Measurements from ENCODE around the gene ALDOC. TPM values are rescaled to one million over a fixed set of nuclear protein-coding genes. Genes with fewer than 3 reads are reported as not detected.
"Not testable (repeated sequence)": the region's sequence is repeated elsewhere in the genome, so short reads cannot be mapped to it uniquely, and the experiment has no call there.

Gene ALDOC
- total RNA-seq, 1 donor from 2014 or later = 24.8 TPM

- Histone ChIP-seq H3K9me3 (no peaks in the 10 kb centered on the region), H3K4me3 (no peak overlapping the region), H3K36me3 (peaks cover 0 to 3% of the 10 kb centered on the region in 2 donors), H3K27ac (no peak overlapping the region), H3K27me3 (no peaks in the 10 kb centered on the region), H3K4me1 (peaks cover 0 to 4% of the 10 kb centered on the region in 2 donors)
- TF ChIP-seq CTCF (IDR thresholded peaks at IDR 0.05) = no peak
- intact Hi-C loops (cut with DNase I) = no loop called here
- no peak for DNase-seq (ENCODE audit: low spot score in 2 of 2)
These were observed 4.3 kb upstream of the ALDOC start for GRCh38 chr17:28580959-28581358.

GRCh38 chr17:28579526-28579925, 2.8 kb upstream of the ALDOC start:
- no peak for DNase-seq (ENCODE audit: low spot score in 2 of 2)
- Histone ChIP-seq H3K9me3 (no peaks in the 10 kb centered on the region), H3K4me3 (no peak overlapping the region), H3K27me3 (no peaks in the 10 kb centered on the region), H3K27ac (no peak overlapping the region), H3K36me3 (no peaks in the 10 kb centered on the region), H3K4me1 (peaks cover 0 to 5% of the 10 kb centered on the region in 2 donors)
- intact Hi-C loops (cut with DNase I) = no loop called here
- TF ChIP-seq CTCF (IDR thresholded peaks at IDR 0.05) = no peak

- intact Hi-C loops (cut with DNase I) = no loop called here
- Histone ChIP-seq H3K27ac (no peak overlapping the region), H3K9me3 (no peaks in the 10 kb centered on the region), H3K4me1 (peaks cover 0 to 5% of the 10 kb centered on the region in 2 donors), H3K4me3 (no peak overlapping the region), H3K27me3 (no peaks in the 10 kb centered on the region), H3K36me3 (no peaks in the 10 kb centered on the region)
- DNase-seq (ENCODE audit: low spot score in 2 of 2) = no peak
- TF ChIP-seq CTCF (IDR thresholded peaks at IDR 0.05) = no peak
These were observed 1.8 kb upstream of the ALDOC start for GRCh38 chr17:28578246-28579195.

- intact Hi-C loops (cut with DNase I) = loop anchor here (1.0 to 2.0 kb wide), 2 partner anchors 21 to 67 kb away; partner anchors contain the start of gene BLTP2
- H3K27ac ChIP-seq = peak overlapping the region; percentile 29 to 38
- H3K36me3 ChIP-seq = no peaks in the 10 kb centered on the region
- peak overlapping the region in 1 of 2 donors; percentile 58 for H3K4me3 ChIP-seq
- DNase-seq (ENCODE audit: low spot score in 2 of 2) = no peak
- H3K9me3 ChIP-seq = no peaks in the 10 kb centered on the region
- peaks cover 0 to 8% of the 10 kb centered on the region in 2 donors for H3K4me1 ChIP-seq
- no peaks in the 10 kb centered on the region for H3K27me3 ChIP-seq
- no peak for TF ChIP-seq CTCF (IDR thresholded peaks at IDR 0.05)
These were observed 750 bp upstream of the ALDOC start for GRCh38 chr17:28577466-28577824.

GRCh38 chr17:28576016-28576415, 679 bp downstream of the ALDOC start:
- not testable (repeated sequence) for H3K4me3 ChIP-seq; H3K27me3 ChIP-seq; DNase-seq (ENCODE audit: low spot score in 2 of 2); H3K9me3 ChIP-seq; H3K36me3 ChIP-seq; H3K27ac ChIP-seq
- H3K4me1 ChIP-seq = peaks cover 0 to 14% of the 10 kb centered on the region in 2 donors
- intact Hi-C loops (cut with DNase I) = loop anchor here (2.0 kb wide), 1 partner anchor 69 kb away; the partner anchor contains the start of gene BLTP2

GRCh38 chr17:28575126-28575795, 1.4 kb downstream of the ALDOC start:
- TF ChIP-seq CTCF (IDR thresholded peaks at IDR 0.05) = no peak
- no peak overlapping the region for H3K4me3 ChIP-seq
- H3K4me1 ChIP-seq = peaks cover 0 to 17% of the 10 kb centered on the region in 2 donors
- no peak for DNase-seq (ENCODE audit: low spot score in 2 of 2)
- H3K27me3 ChIP-seq = no peaks in the 10 kb centered on the region
- no peaks in the 10 kb centered on the region for H3K36me3 ChIP-seq
- intact Hi-C loops (cut with DNase I) = no loop called here
- H3K9me3 ChIP-seq = no peaks in the 10 kb centered on the region
- H3K27ac ChIP-seq = no peak overlapping the region

Data from ascending aorta (tissue), 2 donors.